Fibroblast of the aortic adventitia (primary cell): ENCODE measurements around the gene XCL2. TPM values are rescaled to one million over a fixed set of nuclear protein-coding genes. Genes with fewer than 3 reads are reported as not detected.
"Not testable (repeated sequence)": the region's sequence is repeated elsewhere in the genome, so short reads cannot be mapped to it uniquely, and the experiment has no call there.

ENCODE experiments used
- DNase-seq: peaks from one replicate; pipeline ENCODE4 v3.0.0-alpha.2; 2010; ENCODE audit warnings: low read depth
- H3K4me3 ChIP-seq: 2 replicates; pipeline ENCODE4 v1.5.1; 2011; ENCODE audit warnings: low read depth, mild to moderate bottlenecking, control low read depth, low read length, moderate library complexity
- total RNA-seq: library from RNA; depleted of rRNA; stranded (reverse); fragments of >200 nt; gene quantifications from 2 replicates; pipeline ENCODE4 v1.2.3, GENCODE V29; 2012; ENCODE audit warnings: low replicate concordance
- TF ChIP-seq, protein P1 (sequence below): IDR thresholded peaks from 2 replicates; pipeline ENCODE4 v1.5.1; 2011; ENCODE audit warnings: mild to moderate bottlenecking, low read length, control low read depth, inconsistent platforms; ENCODE audit not compliant: insufficient read depth

Gene XCL2
- total RNA-seq, 1 donor: not detected

DNA sequence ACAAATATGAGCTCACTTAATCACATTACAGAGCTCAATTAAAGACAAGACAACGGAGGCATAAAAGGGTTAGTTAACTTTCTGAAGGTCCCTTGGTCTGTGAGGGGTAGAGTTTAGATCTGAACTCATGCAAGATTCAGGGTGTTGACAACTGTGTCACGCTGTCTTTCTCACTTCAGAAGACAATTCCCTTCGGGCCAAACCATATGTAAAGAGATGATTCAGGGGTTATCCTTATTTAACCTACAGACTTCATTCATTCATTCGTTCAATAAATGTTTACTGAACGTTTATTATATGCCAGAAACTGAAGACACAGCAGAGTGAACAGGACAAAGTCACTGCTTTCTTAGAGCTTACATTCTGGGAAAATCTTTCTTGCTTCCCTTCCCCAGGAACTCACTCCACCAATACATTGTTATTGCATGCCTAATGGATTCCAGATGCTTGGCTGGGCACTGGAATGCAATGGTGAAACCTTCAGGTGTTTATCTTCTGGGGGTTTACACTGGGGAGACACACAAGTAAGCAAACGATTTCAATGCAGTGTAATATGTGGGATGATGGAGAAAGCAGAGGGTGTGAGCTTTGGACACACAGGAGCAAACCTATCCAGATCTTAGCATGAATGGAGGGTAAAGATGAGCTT, 39.0 kb upstream of the XCL2 start:
- DNase-seq: peak; percentile 77
- TF ChIP-seq, protein P1, sequence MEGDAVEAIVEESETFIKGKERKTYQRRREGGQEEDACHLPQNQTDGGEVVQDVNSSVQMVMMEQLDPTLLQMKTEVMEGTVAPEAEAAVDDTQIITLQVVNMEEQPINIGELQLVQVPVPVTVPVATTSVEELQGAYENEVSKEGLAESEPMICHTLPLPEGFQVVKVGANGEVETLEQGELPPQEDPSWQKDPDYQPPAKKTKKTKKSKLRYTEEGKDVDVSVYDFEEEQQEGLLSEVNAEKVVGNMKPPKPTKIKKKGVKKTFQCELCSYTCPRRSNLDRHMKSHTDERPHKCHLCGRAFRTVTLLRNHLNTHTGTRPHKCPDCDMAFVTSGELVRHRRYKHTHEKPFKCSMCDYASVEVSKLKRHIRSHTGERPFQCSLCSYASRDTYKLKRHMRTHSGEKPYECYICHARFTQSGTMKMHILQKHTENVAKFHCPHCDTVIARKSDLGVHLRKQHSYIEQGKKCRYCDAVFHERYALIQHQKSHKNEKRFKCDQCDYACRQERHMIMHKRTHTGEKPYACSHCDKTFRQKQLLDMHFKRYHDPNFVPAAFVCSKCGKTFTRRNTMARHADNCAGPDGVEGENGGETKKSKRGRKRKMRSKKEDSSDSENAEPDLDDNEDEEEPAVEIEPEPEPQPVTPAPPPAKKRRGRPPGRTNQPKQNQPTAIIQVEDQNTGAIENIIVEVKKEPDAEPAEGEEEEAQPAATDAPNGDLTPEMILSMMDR: no peak
- no peak overlapping the region for H3K4me3 ChIP-seq

DNA sequence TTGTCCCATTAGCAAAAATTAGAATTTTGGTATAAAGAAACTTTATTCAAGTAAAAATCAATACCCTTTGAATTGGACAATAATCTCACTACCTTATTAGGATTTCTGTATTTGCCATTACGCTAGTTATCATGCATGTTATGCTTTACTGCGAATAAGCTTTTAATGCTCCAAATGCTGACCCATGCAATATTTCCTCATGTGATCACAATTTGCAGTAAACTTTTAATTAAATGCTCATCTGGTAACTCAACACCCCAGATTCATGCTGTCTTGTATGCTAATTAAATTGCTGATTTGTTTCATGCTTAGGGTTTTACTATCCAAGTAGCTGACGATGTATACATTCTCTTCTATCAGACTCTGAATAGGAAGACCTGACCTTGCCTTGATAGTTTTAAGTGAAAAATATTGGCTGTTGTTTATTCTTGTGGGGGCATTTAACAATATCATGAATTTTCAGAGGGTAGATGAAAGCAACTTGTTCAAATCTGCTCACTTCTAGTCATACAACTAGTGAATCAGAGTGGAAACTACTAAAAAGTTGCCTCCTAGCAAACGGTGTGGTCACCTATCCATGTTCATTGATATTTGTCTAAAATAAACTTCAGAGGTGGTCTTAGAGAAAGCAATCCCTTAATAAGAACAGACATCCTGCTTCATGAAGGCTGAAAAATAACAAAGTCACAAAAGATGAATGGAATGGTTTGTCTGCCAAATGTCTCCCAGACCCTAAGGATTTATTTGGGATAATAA, 38.2 kb upstream of the XCL2 start:
- no peak for DNase-seq
- H3K4me3 ChIP-seq: no peak overlapping the region
- TF ChIP-seq, protein P1: no peak

DNA sequence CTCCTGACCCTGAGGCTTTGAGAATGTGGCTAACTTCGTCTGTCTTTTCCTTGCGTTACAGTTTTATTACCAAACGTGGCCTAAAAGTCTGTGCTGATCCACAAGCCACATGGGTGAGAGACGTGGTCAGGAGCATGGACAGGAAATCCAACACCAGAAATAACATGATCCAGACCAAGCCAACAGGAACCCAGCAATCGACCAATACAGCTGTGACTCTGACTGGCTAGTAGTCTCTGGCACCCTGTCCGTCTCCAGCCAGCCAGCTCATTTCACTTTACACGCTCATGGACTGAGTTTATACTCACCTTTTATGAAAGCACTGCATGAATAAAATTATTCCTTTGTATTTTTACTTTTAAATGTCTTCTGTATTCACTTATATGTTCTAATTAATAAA, 37.2 kb upstream of the XCL2 start:
- not testable (repeated sequence) for H3K4me3 ChIP-seq, DNase-seq

DNA sequence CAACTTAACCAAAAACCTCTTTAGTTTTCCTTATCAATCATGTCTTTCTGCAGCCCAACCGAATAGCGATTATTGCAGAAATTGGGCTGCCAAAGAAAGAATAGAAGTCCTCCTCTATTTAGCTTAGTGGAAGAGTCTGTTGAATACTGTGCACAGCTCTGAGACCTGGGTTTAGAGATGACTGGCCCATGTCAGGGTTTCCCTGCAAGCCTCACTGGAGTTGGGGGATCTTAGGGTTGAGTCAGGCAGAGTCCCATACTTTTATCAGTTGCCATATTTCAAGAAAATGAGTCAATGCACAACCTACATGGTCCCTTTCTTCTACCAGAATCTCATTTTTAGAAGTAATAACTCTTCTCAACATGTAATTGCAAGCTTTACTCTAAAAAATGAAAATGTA, 36.5 kb upstream of the XCL2 start:
- H3K4me3 ChIP-seq: not testable (repeated sequence)

DNA sequence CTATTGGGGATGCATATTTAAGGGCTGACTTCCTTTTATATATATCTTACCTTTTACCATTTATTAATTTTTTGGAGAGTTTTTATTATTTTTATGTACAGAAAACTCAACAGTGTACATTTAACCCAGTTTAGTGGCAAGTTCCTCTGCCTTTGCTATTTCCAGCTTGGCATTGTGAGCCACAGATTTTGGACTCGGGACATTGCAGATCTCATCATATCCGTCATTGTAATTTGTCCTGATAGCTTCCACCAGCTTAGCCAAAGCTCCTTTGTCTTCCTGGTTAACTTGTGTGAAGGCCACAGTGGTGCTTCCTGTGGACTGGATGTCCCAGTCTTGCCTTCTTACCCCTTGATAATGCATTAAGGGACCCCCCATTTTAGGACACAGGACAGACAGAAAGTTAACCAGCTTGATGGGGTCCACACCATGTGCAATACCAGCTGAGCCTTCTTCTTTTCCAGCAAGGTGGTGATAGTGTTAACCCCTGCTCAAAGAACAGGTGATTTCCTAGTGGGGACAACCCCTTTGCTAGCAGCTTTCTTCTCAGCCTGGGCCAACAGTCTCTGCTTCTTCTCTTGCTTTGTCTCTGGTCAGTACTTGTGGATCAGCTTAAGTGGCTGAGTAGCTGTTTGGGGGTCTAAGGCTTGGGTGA, 34.9 kb upstream of the XCL2 start:
- DNase-seq: not testable (repeated sequence)

More for the DNA sequence above, 36.5 kb upstream of the XCL2 start:
- not testable (repeated sequence) for DNase-seq

DNA sequence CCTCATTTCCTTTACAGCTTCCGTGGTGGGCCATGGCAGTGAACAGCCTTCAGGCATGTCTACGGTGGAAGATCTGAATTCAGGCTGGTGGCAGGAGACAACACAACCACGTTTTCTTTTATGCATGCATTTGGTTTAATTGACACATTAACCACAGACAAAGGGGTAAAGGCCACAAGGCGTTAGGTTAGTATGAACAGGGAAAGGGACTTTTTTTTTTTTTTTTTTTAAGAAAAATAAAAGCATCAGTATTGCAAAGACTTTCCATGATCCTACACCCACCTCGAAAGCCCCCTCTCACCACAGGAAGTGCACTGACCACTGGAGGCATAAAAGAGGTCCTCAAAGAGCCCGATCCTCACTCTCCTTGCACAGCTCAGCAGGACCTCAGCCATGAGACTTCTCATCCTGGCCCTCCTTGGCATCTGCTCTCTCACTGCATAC, 32.5 kb upstream of the XCL2 start, which contains the start of gene XCL1:
TSS of gene XCL1 (plus strand) at position 361 of the 444 bp plus-strand sequence. CDS start at position 394, 33 bp downstream.
- DNase-seq, H3K4me3 ChIP-seq: not testable (repeated sequence)

More for the DNA sequence above, 34.9 kb upstream of the XCL2 start:
- not testable (repeated sequence) for H3K4me3 ChIP-seq

DNA sequence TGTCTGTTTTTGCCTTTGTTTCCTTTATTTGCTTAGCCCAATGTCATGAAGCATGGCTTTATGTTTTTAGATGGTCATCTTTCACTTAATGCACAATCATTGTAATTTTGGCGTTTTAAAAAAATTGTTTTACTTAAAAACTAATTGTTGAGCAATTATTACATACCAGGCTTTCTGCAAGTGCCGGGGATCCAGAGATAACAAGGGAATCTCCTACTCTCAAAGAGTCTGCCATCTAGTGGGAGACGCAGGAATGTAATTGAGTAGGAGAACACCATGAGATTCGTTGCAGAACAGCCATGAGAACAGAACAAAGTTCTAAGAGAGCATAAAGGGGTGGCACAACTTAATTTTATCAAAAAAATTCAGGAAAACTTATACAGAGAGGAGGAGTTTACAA, 30.4 kb upstream of the XCL2 start:
- TF ChIP-seq, protein P1: peak; percentile 43
- DNase-seq: peak; percentile 51
- H3K4me3 ChIP-seq: not testable (repeated sequence)

DNA sequence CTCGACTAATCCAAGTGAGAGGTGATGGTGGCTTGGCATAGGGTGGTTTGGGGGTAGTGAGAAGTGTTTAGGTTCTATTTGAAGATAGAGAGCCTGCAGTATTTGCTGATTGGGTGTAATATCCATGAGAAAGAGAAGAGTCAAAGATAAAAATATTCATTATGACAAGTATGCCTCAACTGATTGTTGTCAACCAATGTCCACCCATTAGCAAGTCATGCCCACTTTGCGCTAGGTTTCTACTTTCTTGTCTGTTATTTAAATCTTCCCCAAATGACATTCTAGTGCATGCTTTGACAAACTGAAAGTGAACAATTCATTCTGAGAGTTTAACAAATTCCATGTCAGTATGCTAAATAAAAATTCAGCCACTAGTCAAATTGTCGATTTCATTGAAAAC, 28.8 kb upstream of the XCL2 start:
- DNase-seq: no peak
- TF ChIP-seq, protein P1: no peak
- no peak overlapping the region for H3K4me3 ChIP-seq

DNA sequence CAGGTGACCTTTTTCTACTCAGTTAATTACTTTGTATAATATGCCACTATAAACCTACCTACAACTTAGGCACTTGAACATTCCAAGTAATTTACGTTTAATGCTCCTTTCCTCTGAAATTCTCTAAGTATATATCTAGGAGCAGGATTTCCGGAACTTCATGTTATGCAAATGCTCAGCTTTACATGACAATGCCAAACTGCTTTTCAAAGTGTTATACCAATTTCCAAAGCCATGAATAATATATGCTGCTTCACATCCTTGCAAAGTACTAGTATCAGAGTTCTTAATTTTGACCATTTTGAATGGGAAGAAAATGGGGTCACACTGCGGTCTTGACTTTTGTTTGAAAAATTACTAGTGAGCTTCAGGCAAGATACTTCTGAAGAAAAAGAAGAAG, 26.9 kb upstream of the XCL2 start:
- H3K4me3 ChIP-seq: no peak overlapping the region
- TF ChIP-seq, protein P1: no peak
- DNase-seq: no peak
